ENCODE data around the gene CYFIP2. TPM values are rescaled to one million over a fixed set of nuclear protein-coding genes. Genes with fewer than 3 reads are reported as not detected.

CYFIP2 gene
- total and polyA plus RNA-seq, 2 of the 13 experiments (the other 11 are each of a cell fraction or from before 2014, with no cell fraction given), result 22.6 to 30.3 TPM

GRCh38 chr5:157390551-157391297, 124.8 kb downstream of the CYFIP2 start (continued):
- TF ChIP-seq SNRNP70 (IDR thresholded peaks at IDR 0.05; ENCODE audit: low read depth, low read length) (no peak), NFAT5 (CRISPR knock-in tag; IDR thresholded peaks at IDR 0.05) (no peak), ZNF143 (CRISPR knock-in tag; IDR thresholded peaks at IDR 0.05) (peak; percentile 41; the same call in 1 of the 2 replicates), ZNF281 (CRISPR knock-in tag; IDR thresholded peaks at IDR 0.05; ENCODE audit: borderline replicate concordance) (peak; percentile 39; the same call in 1 of the 2 replicates), ARID5B (CRISPR knock-in tag; IDR thresholded peaks at IDR 0.05) (peak; percentile 57), MEIS1 (CRISPR knock-in tag; IDR thresholded peaks at IDR 0.05; ENCODE audit: borderline replicate concordance) (no peak), PAXIP1 (CRISPR knock-in tag; conservative IDR thresholded peaks at IDR 0.05) (peak; percentile 51)
- TF ChIP-seq, protein P1, sequence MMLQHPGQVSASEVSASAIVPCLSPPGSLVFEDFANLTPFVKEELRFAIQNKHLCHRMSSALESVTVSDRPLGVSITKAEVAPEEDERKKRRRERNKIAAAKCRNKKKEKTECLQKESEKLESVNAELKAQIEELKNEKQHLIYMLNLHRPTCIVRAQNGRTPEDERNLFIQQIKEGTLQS (CRISPR knock-in tag; IDR thresholded peaks at IDR 0.05), result peak; percentile 25; the same call in 1 of the 2 replicates
- TF ChIP-seq, protein P2, sequence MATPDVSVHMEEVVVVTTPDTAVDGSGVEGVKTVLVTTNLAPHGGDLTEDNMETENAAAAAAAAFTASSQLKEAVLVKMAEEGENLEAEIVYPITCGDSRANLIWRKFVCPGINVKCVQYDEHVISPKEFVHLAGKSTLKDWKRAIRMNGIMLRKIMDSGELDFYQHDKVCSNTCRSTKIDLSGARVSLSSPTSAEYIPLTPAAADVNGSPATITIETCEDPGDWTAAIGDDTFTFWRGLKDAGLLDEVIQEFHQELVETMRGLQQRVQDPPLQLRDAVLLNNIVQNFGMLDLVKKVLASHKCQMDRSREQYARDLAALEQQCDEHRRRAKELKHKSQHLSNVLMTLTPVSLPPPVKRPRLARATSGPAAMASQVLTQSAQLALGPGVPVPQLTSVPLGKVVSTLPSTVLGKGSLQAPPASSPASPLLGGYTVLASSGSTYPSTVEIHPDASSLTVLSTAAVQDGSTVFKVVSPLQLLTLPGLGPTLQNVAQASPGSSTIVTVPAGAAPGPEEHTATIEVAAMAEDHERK (CRISPR knock-in tag; IDR thresholded peaks at IDR 0.05; ENCODE audit: low read depth), result no peak
